Hypothalamus (tissue), 51 donors: Measurements from ENCODE around the gene MEGF6.

Experiments used
- DNase-seq, 51 donors: peaks; one replicate each; lab custom pipeline; 2025; lab: John Stamatoyannopoulos, UW

The MEGF6 gene

DNA sequence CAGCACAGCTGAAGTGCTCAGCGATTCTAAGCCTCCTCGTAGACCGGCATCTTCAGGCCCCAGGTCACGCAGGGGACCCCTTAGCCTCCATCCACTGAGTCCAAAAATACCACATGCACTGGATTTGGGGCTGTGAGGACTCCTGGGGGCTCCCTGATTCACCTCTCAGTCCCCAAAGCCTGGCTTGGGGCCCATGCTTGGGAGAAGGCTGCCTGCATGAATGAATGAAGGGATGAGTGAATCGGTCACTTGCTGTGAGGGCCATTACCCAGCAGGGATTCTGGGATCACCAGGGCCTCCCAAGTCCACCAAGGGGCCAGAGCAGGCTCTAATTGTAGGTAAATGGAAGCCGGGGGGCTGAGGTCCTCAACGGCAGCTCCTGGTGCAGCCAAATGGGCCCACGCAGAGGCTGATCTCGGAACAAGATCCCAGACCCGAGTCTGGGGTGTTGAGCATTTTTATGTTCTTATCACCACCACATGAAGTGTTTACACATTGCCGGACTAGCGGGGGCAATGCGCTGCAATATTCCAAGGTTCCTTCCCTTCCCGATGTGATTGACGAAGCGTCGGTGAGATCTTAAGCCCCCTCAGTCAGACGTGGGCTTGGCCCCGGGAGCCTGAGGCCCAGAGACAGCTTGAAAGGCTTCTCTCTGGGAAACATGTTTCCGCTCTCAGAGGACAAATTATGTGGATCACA is 170.4 kb downstream of the MEGF6 start:
- DNase-seq = no peak

DNA sequence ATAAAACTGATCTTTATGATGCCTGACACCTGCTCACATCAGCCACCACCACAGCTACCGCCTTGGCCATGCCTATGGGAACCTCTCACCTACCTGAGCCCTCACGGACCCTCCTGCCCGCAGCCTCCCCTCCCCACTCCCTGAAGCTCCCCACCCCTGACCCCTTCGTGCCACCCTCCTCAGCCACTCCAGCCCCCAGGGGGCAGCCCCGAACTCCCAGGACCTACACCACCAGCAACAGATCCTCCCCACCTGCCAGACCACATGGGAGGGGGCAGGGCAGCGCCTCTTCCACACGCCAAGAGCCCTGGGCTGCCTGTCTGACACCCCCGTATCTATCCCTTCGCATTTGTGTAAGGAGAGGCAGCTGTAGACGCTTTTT is 171.0 kb downstream of the MEGF6 start:
- no peak for DNase-seq
